KMS-11 (cell line): Measurements from ENCODE around the gene FSCB.

Experiments
- H2AFZ ChIP-seq: fragments of 200-600 bp; sonication (generic); 2 replicates; pipeline ENCODE4 v1.6.1; 2016; ENCODE audit warnings: antibody characterized with exemption, mixed run types, low read depth
- H3K27ac ChIP-seq: fragments of 200-600 bp; sonication (generic); 2 replicates; pipeline ENCODE4 v1.6.1; 2016; ENCODE audit warnings: mild to moderate bottlenecking, mixed run types
- H3K27me3 ChIP-seq: fragments of 200-600 bp; sonication (generic); 2 replicates; pipeline ENCODE4 v1.6.1; 2017; ENCODE audit warnings: mild to moderate bottlenecking, low read depth, mixed run types, moderate library complexity; ENCODE audit not compliant: insufficient read depth
- H3K36me3 ChIP-seq: fragments of 200-600 bp; sonication (generic); 2 replicates; pipeline ENCODE4 v1.6.1; 2017; ENCODE audit warnings: mild to moderate bottlenecking, mixed run types; ENCODE audit not compliant: insufficient read depth
- H3K4me1 ChIP-seq: fragments of 200-600 bp; sonication (generic); 2 replicates; pipeline ENCODE4 v1.6.1; 2016; ENCODE audit warnings: mild to moderate bottlenecking, low read depth, mixed run types; ENCODE audit not compliant: poor library complexity, severe bottlenecking
- H3K4me2 ChIP-seq: fragments of 200-600 bp; sonication (generic); 2 replicates; pipeline ENCODE4 v1.7.0; 2016; ENCODE audit warnings: mild to moderate bottlenecking, mixed run types
- H3K4me3 ChIP-seq: fragments of 200-600 bp; sonication (generic); IDR thresholded peaks from 2 replicates; pipeline ENCODE4 v1.6.1; 2017; ENCODE audit warnings: low read depth, low read length, mixed read lengths; ENCODE audit not compliant: insufficient read depth
- H3K79me2 ChIP-seq: fragments of 200-600 bp; sonication (generic); 2 replicates; pipeline ENCODE4 v1.6.1; 2016; ENCODE audit warnings: low read depth, mixed run types; ENCODE audit not compliant: insufficient read depth
- H3K9ac ChIP-seq: fragments of 200-600 bp; sonication (generic); 2 replicates; pipeline ENCODE4 v1.6.1; 2016; ENCODE audit warnings: mild to moderate bottlenecking, mixed run types
- H4K20me1 ChIP-seq: fragments of 200-600 bp; sonication (generic); 2 replicates; pipeline ENCODE4 v1.6.1; 2016; ENCODE audit warnings: mild to moderate bottlenecking, mixed run types; ENCODE audit not compliant: insufficient read depth
- CTCF ChIP-seq: fragments of 200-600 bp; sonication (generic); conservative IDR thresholded peaks from 2 replicates; pipeline ENCODE4 v1.6.1; 2017; ENCODE audit warnings: low read depth, mild to moderate bottlenecking, antibody characterized with exemption, low read length, moderate library complexity, mixed read lengths

Gene FSCB

GRCh38 chr14:44497148-44497547, 9.9 kb downstream of the FSCB start:
- Histone ChIP-seq H3K4me2 (no peak overlapping the region), H3K9ac (no peak overlapping the region), H3K27ac (no peak overlapping the region), H2AFZ (no peak overlapping the region), H3K4me1 (no peaks in the 10 kb centered on the region), H3K79me2 (no peaks in the 10 kb centered on the region), H3K27me3 (no peaks in the 10 kb centered on the region), H4K20me1 (no peaks in the 10 kb centered on the region), H3K36me3 (no peaks in the 10 kb centered on the region), H3K4me3 (no peak overlapping the region)
- no peak for TF ChIP-seq CTCF

- Histone ChIP-seq H2AFZ (no peak overlapping the region), H3K4me2 (no peak overlapping the region), H3K79me2 (no peaks in the 10 kb centered on the region), H3K4me3 (no peak overlapping the region), H3K4me1 (no peaks in the 10 kb centered on the region), H3K27me3 (no peaks in the 10 kb centered on the region), H3K27ac (no peak overlapping the region), H4K20me1 (no peaks in the 10 kb centered on the region), H3K36me3 (no peaks in the 10 kb centered on the region), H3K9ac (no peak overlapping the region)
- TF ChIP-seq CTCF = no peak
These were observed 12.9 kb downstream of the FSCB start for GRCh38 chr14:44494137-44494536.

GRCh38 chr14:44490966-44491365, 16.1 kb downstream of the FSCB start:
- Histone ChIP-seq H3K27me3 (no peaks in the 10 kb centered on the region), H3K79me2 (no peaks in the 10 kb centered on the region), H3K4me2 (no peak overlapping the region), H3K36me3 (no peaks in the 10 kb centered on the region), H4K20me1 (no peaks in the 10 kb centered on the region), H3K9ac (no peak overlapping the region), H3K27ac (no peak overlapping the region), H2AFZ (no peak overlapping the region), H3K4me3 (no peak overlapping the region), H3K4me1 (no peaks in the 10 kb centered on the region)
- TF ChIP-seq CTCF = no peak

GRCh38 chr14:44477953-44478352, 29.1 kb downstream of the FSCB start:
- H3K4me3 ChIP-seq = no peak overlapping the region
- no peak for TF ChIP-seq CTCF
- H4K20me1 ChIP-seq = no peaks in the 10 kb centered on the region

More at GRCh38 chr14:44477953-44478352, 29.1 kb downstream of the FSCB start:
- no peak overlapping the region for H3K9ac ChIP-seq
- no peaks in the 10 kb centered on the region for H3K79me2 ChIP-seq
- no peaks in the 10 kb centered on the region for H3K27me3 ChIP-seq
- no peak overlapping the region for H3K4me2 ChIP-seq
- H3K36me3 ChIP-seq = no peaks in the 10 kb centered on the region
- no peak overlapping the region for H2AFZ ChIP-seq
- no peaks in the 10 kb centered on the region for H3K4me1 ChIP-seq
- H3K27ac ChIP-seq = no peak overlapping the region
